Brain microvascular endothelial cell (primary cell): Measurements from ENCODE around the gene TACC3.

Experiments used
- DNase-seq: peaks from one replicate; pipeline ENCODE4 v3.0.0-alpha.2; 2020
- H3K27ac ChIP-seq: fragments of 250-450 bp; sonication (Bioruptor Pico); 2 replicates; pipeline ENCODE4 v1.5.1; 2020; ENCODE audit warnings: mild to moderate bottlenecking, moderate library complexity
- H3K27me3 ChIP-seq: fragments of 250-450 bp; sonication (Bioruptor Pico); replicated peaks from 2 replicates; pipeline ENCODE4 v1.5.1; 2020; ENCODE audit warnings: mild to moderate bottlenecking
- H3K36me3 ChIP-seq: fragments of 250-450 bp; sonication (Bioruptor Pico); replicated peaks from 2 replicates; pipeline ENCODE4 v1.5.1; 2020; ENCODE audit warnings: mild to moderate bottlenecking
- H3K4me3 ChIP-seq: 2 replicates; pipeline ENCODE4 v1.5.1; 2011; ENCODE audit warnings: low read depth, mild to moderate bottlenecking, control low read depth, low read length, moderate library complexity
- in situ Hi-C: cut with HindIII; loops from 2 replicates; pipeline ENCODE4 v1.10.0; 2017; ENCODE audit warnings: low sequenced_read_pairs, low pct_ligation_motif_present
- TF ChIP-seq, protein P1 (sequence below): IDR thresholded peaks from 2 replicates; pipeline ENCODE4 v1.5.1; 2011; ENCODE audit warnings: low read depth, mild to moderate bottlenecking, moderate library complexity, low read length, control low read depth, inconsistent platforms; ENCODE audit errors: missing control alignments

The TACC3 gene

GRCh38 chr4:1725521-1725920 lies 4.2 kb downstream of the TACC3 start:
- TF ChIP-seq, protein P1, sequence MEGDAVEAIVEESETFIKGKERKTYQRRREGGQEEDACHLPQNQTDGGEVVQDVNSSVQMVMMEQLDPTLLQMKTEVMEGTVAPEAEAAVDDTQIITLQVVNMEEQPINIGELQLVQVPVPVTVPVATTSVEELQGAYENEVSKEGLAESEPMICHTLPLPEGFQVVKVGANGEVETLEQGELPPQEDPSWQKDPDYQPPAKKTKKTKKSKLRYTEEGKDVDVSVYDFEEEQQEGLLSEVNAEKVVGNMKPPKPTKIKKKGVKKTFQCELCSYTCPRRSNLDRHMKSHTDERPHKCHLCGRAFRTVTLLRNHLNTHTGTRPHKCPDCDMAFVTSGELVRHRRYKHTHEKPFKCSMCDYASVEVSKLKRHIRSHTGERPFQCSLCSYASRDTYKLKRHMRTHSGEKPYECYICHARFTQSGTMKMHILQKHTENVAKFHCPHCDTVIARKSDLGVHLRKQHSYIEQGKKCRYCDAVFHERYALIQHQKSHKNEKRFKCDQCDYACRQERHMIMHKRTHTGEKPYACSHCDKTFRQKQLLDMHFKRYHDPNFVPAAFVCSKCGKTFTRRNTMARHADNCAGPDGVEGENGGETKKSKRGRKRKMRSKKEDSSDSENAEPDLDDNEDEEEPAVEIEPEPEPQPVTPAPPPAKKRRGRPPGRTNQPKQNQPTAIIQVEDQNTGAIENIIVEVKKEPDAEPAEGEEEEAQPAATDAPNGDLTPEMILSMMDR = no peak
- H3K36me3 ChIP-seq = peaks cover 13% of the 10 kb centered on the region
- DNase-seq = no peak
- H3K27ac ChIP-seq = no peak overlapping the region
- H3K4me3 ChIP-seq = no peak overlapping the region
- in situ Hi-C loops = no loop called here
- no peaks in the 10 kb centered on the region for H3K27me3 ChIP-seq

DNA sequence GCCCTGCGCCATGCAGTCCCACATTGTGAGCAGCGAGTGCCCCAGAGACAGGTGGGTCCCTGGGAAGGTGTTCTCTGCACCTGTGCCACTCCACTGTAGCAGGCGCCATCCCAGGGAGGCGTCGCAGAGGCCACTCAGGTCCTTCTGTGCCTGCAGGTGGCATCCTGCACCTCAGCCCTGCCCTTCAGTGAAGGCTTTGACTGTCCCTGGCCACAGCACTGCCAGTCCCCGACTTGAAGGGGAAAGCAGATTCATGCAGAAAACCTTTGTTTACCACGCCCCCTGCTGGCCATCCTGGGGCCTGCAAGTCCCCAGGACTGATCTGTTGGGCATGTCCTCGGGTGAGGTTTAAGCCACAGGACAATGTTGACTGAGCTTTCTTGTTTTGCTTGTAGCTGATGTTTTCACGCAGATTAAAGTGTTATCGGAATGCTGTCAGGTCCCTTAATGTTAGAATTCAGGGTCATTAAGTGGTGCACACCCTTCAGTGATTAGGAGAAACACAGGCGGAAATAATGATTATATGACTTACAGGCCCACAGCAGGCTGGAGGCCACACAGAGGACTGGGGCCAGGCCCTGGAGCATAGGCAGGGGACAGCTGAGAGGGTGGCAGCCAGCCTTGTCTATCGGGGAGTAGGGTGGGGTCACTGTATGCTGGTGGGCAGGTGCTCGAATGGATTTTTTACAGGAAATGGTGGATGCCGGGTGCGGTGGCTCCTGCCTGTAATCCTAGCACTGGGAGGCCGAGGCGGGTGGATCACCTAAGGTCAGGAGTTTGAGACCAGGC lies 5.0 kb downstream of the TACC3 start:
- Histone ChIP-seq H3K36me3 (peaks cover 13% of the 10 kb centered on the region), H3K27me3 (no peaks in the 10 kb centered on the region), H3K4me3 (no peak overlapping the region), H3K27ac (no peak overlapping the region)
- DNase-seq = peak; percentile 85
- in situ Hi-C loops = no loop called here
- TF ChIP-seq, protein P1 = peak; percentile 98

- Histone ChIP-seq H3K27ac (peak overlapping the region; percentile 48), H3K36me3 (peaks cover 17% of the 10 kb centered on the region), H3K4me3 (peak overlapping the region; percentile 3), H3K27me3 (no peaks in the 10 kb centered on the region)
- TF ChIP-seq, protein P1 = no peak
- in situ Hi-C loops = no loop called here
- peak; percentile 82 for DNase-seq
Measured at GRCh38 chr4:1727117-1728031, 6.1 kb downstream of the TACC3 start.

- Histone ChIP-seq H3K27ac (peak overlapping the region; percentile 48), H3K4me3 (no peak overlapping the region), H3K27me3 (no peaks in the 10 kb centered on the region), H3K36me3 (peaks cover 24% of the 10 kb centered on the region)
- TF ChIP-seq, protein P1 = peak; percentile 43
- in situ Hi-C loops = no loop called here
- DNase-seq = no peak
Measured at GRCh38 chr4:1728061-1728980, 7.0 kb downstream of the TACC3 start.

DNA sequence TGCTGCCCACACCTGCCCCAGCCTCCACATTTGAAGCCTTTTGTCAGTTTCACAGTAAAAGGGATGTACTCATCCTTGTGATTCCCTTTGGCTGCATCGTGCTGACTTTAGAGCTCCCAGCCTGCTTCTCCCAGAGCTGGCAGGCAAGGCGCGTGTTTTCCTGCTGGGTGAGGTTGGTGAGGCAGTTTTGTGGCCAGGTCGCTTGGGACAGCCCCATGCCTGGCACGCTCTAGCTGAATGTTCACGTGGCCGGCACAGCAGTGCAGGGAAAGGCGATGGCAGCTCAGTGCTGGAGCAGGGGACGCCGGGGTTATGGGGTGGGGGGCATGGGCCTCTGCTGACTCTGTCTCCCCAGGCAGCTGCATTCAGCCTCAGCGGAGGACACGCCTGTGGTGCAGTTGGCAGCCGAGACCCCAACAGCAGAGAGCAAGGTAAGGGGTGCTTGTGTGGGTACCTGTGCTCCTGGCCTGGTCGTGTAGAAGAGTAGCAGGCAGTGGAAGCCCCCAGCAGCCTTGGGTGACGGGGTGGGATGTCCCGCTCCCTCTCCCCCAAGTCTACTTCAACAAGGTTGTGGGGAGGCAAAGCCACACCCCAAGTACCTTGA lies 9.3 kb downstream of the TACC3 start:
- Histone ChIP-seq H3K36me3 (peaks cover 24% of the 10 kb centered on the region), H3K27me3 (no peaks in the 10 kb centered on the region), H3K4me3 (no peak overlapping the region), H3K27ac (no peak overlapping the region)
- no peak for DNase-seq
- TF ChIP-seq, protein P1 = no peak
- in situ Hi-C loops = no loop called here
